DMS53 treated with DMSO at 0.1 percent for 48 hours (cell line): ENCODE data around the gene HNRNPL.
A peak's percentile ranks its signal among the peaks of the same experiment; 100 is the strongest.

Source experiments
- DNase-seq: peaks from one replicate; lab custom pipeline; 2025; ENCODE audit not compliant: unreplicated experiment; lab: John Stamatoyannopoulos, UW

The HNRNPL gene

DNA sequence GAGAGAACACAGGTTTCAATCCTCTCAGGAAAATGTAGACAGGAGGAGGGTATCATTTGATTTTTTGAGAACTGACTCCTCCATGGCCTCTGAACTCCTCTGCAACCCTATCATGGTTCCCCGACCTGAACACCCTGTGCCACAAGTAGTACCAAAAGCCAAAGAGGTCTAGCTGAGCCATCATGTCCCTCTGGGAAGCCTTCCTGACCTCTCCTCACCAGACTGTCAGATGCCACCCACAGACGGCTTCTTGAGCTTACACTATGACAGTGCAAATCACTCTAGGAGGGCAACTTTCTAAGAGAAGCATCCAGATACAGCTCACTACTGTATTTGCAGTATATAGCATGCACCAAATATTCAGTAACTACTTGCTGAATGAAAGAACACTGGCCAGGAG is 3.7 kb downstream of the HNRNPL start:
- DNase-seq: no peak

DNA sequence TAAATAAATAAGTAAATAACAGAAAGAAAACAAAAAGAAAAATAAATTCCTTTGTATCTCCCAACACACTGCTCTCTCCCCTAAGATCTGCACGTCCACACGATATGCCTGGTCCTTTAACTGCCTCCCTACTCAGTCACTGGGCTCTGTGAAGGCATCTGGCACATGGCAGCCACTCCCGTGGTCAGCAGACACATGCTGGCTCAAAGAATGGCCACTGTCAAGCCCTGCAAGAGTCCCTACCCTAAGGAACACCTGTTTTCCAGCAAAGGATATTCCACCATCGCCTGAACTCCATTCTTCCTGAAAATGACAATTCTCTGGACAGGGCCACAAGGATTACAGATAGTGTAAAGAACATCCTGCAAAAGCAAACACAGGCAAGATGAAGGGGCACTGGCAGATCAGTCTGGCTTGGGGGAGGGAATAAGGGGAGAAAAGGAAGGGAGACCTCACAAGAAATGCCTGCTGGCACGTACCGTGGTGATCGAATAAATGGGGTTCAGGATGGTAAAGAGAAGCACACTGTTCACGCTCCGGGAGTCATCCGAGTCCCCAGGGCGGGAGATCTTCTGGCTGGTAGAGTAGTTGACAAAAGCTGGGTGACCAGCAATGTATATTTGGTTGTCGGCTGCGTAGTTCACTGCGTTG is 4.3 kb downstream of the HNRNPL start:
- no peak for DNase-seq

DNA sequence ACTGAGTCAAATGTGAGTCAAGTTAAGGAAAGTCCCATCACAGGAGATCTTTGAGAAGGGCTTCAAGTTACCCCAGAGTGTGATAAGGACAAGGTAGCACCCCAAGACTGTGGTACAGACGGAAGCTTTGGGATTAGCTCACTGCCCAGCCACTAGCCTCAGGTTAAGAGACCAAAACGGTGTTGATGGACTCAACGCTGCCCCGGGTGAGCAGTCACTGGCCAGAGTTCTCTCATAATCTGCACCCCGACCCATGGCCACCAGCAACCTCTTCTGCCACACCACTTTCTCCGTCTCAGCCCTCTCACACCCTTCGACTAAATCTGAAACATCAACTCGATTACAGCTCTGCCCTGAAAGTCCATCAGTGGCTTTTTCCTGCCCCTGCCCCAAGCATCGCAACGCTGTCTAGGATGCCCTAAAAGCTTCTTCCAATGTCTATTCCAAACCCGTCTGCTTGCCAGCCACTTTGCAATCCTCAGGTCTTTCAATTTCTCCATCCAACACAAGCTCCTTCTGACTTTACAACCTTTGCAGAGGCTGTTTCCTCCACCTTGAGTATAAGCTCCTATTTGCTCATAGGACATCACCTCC is 5.6 kb downstream of the HNRNPL start:
- no peak for DNase-seq

DNA sequence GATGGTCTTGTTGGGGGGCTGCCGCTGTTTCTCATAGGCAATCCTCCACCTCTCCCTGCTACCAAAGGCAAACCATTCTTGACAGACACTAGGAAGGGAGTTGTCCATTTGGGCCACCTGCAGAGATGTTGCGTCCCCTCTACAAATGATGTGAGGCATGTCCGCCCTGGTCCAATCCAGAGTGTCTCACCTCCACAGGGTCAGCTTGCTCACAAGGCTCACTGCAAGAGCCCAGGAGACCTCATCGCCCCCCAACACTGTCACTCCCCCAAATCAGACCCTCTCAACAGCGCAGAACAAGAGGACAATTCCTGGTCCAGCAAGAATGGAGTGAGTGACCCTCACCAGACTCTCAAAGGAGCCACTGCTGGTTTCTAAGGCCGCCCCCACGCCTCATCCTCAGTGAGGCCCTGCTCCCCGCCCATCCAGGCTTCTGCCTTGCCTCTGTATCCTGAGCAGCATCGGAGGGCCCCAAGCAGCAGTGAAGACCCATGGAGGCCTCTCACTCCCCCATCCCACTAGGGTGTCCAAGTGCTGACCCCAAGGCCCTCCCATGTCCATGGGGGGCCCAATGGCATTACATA is 6.5 kb downstream of the HNRNPL start:
- no peak for DNase-seq

DNA sequence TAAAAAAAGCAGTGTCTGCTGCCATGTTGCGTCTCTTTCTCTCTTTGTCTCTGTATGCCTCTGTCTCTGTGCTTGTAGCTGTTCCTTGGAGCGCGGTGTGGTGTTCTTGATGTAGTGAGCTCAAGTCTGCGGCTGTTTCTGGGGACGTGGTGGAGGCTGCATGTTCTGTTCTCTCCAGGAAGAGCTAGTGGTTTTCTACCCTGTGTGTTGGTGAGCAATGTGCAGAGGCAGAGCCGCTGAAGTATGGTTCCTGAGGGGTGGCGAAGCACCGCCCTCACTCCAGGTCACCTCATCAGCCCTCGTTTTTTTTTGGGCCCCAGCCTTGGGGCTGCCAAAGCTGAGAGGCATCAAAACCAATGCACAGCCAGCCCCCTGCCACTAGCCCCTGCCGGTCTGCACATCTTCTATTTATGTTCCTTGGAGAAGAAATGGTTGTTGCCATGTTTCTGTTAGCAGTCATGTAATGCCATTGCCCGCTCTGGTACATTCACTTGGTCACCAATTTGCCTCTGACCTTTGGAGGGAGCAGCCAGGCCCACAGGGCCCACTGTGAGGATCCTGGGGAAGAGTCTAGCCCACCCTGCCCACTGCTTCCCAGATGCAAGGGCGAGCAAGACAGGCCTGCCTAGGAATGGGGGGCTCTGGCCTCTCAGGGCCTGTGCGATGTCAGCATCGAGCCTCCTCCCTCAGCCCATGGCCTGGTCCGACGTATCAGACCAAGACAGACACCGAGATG is 7.2 kb downstream of the HNRNPL start:
- DNase-seq: no peak

DNA sequence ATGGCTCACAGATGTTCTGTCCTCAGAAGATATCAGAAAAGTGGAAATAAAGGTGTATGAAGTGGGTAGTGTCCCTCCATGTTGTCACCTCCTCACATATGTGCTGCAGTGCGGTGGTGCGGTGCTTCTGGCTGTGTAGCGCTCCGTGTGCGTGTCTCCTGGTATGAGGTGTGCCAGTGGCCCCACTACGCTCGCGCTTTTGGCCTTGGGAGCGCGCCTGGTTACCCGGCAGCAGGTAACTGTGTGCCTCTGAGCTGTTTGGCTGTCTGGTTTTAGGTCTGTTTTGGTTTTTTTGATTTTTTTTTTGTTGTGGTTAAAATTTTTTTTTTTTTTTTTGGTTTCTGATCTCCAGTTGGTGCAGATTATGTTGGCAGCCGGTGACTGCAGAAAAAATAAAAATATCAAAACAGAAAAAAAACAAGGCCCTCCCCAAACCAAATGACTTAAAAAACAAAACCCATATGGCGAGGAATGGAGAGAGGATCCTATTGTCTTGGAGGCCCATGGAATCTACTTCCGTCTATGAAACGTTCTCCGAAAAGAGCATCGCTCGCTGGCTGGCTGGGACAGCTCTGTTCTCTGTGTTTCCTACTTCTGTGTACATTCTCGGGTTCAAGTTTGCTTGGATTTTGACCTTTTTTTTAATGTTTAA is 7.9 kb downstream of the HNRNPL start:
- DNase-seq: no peak

DNA sequence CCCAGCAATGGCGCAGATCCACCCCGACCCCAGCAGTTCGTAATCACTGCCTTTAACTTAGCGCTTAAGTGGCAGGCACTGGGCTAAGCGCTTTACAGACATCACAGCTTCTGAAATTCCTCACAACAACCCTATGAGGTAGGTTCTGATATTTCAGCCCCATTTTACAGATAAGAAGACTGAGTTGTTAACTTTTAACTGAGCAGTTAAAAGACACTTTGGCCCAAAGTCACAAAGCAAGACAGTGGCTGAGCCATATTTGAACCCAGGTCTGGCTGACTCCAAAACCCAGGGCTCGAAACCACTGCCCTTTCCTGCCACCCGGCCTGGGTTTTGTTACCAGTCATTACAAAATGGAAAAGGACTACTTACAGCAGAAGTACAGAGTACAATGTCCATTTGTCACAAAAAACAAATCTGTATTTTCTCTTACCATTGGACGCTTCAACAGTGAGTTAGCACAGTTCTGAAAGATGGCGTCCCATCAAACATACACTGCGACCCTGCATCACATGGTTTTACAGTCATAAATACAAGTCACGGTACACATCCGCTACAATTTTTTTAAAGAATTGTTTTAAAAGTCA is 8.5 kb downstream of the HNRNPL start:
- no peak for DNase-seq

DNA sequence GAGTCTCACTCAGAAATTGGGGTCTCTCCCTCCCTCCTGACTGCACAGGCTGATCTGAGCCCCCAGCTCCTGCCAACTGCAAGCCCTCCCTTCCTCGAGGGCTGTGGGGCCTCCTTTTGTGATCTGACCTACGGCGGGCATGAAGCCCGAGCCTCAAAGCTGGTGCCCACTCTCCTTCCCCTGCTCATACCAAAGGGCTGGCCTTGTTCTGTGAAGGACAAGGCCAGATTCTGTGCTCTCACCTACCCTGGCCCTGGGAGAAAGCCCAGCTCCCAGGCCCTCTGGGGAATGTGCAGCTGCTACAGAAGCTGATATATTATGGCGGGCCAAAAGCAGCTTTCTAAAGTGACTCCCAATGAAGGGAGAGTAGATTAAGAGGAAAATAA is 9.2 kb downstream of the HNRNPL start:
- DNase-seq: no peak

DNA sequence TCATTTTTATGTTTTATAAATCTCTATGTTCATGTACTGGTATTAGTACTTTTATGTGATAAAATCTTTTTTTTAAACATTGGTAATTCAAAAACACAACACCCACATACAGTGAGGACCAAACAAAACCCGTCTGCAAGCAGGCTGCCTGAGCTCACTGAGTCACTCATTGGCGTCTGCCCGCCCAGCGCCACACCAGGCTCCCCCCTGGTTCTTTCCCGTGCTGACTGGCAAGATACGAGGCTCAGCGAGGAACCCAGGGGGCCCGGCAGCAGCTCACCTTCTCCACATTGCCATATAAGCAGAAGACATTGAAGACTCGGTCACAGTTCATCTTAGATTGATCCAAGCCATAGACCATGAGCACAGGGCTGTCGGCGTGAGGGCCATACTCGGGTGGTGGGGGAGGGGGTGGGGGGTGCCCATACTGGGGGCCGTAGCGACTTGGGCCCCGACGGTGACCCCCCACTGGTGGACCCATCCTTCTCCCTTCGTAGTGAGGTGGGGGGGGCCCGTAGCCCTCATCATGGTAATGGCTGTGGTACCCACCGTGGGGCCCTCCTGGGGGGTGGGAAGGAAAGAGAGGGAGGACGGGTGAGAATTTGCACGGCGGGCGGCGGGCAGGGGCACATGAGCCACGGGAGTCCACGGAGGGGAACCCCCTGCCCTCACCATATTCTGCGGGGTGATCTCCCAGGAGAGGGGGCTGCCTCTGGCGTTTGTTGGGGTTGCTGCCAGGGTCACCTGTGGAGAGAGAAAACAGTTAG is 9.8 kb downstream of the HNRNPL start:
- no peak for DNase-seq

DNA sequence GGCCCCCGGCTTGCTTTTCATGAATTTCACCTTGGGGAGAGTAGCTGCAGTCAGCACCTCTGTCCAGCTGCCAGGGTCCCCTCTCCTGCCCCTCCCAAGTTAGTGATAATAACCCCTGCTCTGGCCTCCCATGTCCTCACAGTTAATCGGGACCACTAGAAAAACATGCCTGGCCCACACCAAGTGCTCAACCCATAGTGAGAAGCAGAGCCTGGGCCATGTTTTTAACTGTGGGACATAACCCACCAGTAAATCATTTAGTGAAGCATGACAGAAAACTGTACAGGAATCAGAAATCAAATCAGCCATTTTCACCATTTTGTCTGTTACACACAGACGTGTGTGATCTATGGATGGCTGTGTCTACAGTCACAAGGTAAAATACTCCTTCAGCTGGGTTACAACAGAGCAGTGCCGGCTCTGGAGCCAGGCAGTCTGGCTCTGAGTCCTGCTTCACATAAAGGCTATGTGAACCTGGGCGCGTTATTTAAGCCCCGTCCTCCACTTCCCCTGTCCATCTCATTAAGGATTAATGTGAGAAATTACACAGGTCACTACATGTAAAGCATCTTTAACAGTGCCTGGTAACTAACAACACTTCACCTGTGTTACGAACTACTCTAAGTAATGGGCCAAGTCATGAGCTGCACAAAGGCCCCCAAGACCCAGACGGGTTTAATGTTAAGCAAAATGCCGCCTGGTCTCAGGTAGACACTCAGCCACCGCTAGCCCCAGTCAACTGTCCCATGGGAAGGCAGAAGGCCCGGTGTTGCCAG is 10.6 kb downstream of the HNRNPL start:
- DNase-seq: peak; percentile 49

DNA sequence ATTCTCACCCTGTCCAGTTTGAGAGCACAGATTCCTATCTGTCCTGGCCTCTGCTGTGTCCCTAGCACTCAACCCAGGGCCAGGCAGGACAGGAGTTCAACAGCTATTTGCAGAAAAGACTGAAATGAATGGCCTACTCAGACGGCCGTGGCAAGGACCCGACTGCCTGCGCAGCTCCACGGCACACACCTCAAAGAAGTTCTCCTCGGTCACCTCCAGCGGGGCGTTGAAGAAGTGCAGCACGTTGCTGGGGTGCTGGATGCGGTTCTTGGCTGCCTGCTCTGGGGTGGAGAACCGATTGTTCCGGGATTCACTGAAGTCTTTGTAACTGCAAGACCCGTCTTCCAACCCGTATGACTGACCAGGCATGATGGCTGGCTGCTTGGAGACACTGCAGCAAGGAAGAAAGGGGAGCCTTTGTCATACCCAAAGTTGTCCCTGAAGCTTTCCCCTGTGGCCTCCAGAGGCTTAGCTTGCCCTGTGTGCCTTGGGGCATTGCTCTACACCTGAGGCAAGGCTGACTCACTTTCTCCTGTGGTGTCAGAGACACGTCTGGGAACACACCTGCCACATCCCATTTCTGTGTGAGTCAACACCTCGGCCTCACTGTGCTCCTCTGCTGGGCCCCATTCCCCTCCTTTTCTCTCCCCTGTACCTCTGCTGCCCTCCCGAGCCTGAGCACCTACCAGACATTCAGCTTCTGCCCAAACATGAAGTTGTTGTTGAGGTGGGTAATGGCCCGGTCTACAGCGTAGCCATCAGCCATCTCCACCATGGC is 11.4 kb downstream of the HNRNPL start:
- peak; percentile 97 for DNase-seq

DNA sequence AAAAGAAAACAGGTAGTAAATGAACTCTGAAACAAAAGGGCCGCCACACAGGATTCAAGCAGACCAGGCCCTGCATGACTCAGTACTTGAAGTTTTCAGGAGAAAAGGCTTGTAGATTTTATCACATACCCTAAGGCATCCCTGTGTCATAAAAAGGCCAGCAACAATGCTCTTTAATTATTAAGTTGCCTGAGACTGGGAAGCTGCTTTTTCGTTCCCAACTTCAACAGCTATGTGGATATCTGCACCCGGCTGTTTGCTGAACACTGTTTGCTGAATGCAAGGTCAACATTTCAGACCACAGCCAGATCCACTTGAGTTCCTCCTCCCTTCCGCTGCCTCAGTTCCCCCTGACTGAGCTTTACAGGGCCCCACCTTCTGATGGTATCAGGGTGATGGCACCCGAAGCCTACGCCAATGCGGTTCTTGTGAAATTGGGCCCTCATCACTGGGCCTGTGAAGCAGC is 12.1 kb downstream of the HNRNPL start:
- peak; percentile 83 for DNase-seq

DNA sequence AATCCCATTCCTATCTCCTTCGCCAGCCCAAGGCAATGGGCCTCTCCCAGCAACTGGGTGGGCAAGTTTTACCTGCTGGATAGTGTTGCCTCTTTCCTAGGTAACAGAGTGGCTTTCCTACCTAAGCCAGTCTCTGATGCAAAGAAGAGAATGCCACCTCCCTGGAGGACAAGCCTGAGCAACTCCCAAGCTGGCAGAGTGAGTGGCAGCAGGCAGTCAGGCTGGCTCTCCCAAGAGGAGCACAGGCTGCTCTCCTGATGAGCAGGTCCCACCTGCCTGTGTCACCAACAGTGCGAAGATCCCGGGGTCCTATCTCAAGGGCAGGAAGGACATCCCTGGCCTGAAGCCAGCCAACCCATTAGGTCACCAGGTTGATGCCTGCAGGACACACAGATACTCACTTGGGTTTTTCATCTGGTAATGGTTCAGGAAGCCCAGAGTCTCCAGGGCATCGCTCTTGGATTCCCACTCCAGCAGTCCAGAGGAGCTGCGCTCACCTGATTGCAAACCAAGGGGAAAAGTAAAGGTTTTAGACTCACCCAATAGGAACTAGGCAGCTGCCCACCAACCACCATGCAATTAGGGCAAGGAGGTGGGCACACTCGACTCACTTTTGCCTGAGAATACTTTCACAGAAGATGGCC is 12.7 kb downstream of the HNRNPL start:
- no peak for DNase-seq

DNA sequence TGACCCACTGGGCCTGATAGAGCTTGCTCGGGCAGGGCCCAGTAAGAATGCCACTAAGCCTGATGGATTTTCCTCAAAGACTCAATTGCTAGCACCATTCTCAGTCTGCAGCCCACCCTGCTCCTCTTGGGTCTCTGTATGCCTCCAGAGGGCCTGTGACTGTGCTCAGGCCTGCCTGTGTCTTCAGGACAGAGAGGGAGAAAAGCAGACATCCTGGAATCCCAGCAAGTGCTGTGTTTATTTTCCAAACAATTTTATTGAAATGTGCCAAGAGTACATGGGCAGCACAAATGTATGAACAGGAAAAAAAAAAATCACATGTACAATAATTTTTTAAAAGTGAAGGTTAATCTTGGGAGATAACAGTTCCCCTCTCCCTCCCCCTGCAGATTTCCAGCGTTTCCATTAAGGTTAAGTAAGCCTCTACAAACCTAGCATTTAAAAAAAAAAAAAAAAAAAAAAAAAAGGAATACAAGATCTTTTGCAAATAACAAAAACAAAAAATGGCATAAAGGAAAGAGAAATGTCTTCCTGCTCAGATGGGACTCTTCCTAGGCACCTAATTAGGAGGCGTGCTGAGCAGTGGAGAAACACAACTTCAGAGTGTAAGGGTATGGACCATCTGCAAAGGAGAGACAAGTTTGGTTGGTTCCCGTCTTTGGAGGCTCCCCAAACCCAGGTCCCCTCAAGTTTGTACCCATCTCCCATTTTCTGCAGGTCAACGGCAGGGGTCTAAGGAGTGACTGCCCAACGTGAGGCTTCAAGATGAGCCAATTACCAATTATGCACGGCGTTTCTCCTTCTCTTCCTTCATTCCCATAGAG is 13.4 kb downstream of the HNRNPL start:
- no peak for DNase-seq

DNA sequence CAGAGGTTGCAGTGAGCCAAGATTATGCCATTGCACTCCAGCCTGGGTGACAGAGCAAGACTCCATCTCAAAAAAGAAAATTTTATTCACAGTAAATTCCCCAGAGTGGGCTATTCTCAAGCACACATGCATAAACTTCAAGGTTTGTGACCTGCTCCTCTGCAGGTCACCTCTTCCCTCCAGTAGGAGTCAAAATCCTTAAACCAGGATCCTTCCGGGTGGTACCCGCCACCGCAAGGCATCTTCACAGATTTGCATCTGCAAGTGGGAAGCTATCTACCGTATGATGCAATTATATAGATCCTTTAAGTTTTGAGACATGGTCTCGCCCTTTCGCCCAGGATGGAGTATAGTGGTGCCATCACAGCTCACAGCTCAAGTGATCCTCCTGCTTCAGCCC is 15.2 kb downstream of the HNRNPL start:
- no peak for DNase-seq

DNA sequence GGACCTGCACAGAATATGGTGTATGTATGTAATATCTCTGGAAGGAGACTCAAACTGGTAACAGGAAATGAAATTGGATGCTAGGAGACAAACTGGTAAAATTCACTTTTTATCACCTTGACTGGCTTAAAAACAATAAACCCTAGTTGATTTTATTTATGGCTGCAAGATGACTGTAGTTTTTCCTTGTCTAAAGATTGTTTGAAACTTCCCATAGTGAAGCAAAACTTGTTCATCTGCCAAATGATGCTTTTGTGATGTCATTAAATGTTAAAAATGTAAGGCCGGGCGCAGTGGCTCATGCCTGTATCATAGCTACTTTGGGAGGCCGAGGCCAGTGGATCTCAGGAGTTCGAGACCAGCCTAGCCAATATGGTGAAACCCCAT is 15.7 kb downstream of the HNRNPL start:
- DNase-seq: no peak

DNA sequence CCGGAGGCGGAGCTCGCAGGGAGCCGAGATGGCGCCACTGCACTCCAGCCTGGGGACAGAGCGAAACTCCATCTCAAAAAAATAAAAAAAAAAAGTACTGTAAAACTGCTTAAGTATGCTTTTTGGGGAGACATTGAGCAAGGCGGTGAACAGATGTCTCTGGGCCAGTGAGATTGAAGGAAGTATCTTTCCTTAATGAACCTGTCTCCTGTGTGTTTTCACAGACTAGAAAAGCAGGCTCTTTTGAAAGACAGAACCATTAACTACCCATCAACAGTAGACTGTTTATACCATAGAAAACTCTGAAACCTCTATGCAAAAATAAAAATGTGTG is 16.7 kb downstream of the HNRNPL start:
- DNase-seq: no peak

DNA sequence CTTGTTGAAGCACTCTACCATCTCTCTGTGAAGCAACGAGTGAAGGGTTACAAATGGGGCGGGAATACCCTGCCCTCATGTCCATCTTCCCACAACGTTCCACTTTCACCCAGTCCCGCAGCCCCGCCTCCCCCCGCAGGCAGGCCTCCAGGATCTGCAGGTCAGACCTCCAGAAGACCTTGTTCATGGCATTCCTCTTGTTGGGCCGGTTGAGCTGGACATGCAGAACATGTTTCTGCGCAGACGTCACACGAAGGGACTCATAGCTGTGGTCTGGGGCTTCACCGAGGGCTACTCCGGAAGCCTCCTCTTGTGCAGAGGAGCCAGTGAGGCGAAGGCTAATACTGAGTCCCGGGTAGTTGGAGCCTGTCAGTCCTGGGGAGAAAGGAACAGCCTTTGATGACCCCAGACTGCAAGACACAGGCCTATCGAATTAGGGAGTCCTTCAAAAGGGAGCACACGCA is 18.6 kb downstream of the HNRNPL start:
- DNase-seq: peak; percentile 84
